ENCODE results near the gene KRT15.

GRCh38 chr17:41498276-41498675, 20.4 kb downstream of the KRT15 start:
- TF ChIP-seq CTCF (IDR thresholded peaks at IDR 0.05; ENCODE audit: low read length) (no peak), EZH2 (optimal IDR thresholded peaks at IDR 0.05; ENCODE audit: low read depth, low read length) (no peak)
